Astrocyte of the spinal cord (primary cell): Measurements from ENCODE around the gene CCDC144A.
"Not testable (repeated sequence)": the region's sequence is repeated elsewhere in the genome, so short reads cannot be mapped to it uniquely, and the experiment has no call there.

Experiments
- DNase-seq: peaks from one replicate; pipeline ENCODE4 v3.0.0; 2011; ENCODE audit warnings: low read depth, low spot score
- H3K4me3 ChIP-seq: 2 replicates; pipeline ENCODE4 v1.5.1; 2011; ENCODE audit warnings: low read depth, mild to moderate bottlenecking, low read length, moderate library complexity
- CTCF ChIP-seq: IDR thresholded peaks from 2 replicates; pipeline ENCODE4 v1.5.1; 2012; ENCODE audit warnings: low read depth, mild to moderate bottlenecking, low read length, inconsistent platforms
- in situ Hi-C: cut with HindIII; loops from 2 replicates; pipeline ENCODE4 v1.10.0; 2017; ENCODE audit warnings: low sequenced_read_pairs

Gene CCDC144A

GRCh38 chr17:16751224-16751923 is 61.3 kb downstream of the CCDC144A start:
- DNase-seq, in situ Hi-C loops, H3K4me3 ChIP-seq: not testable (repeated sequence)
- TF ChIP-seq CTCF = peak; percentile 40

GRCh38 chr17:16751924-16752287 is 61.9 kb downstream of the CCDC144A start:
- in situ Hi-C loops, DNase-seq, H3K4me3 ChIP-seq: not testable (repeated sequence)

GRCh38 chr17:16757520-16757919 is 67.5 kb downstream of the CCDC144A start:
- DNase-seq, H3K4me3 ChIP-seq, in situ Hi-C loops: not testable (repeated sequence)

GRCh38 chr17:16758177-16758576 is 68.1 kb downstream of the CCDC144A start:
- in situ Hi-C loops, DNase-seq, H3K4me3 ChIP-seq: not testable (repeated sequence)

- H3K4me3 ChIP-seq, DNase-seq, in situ Hi-C loops: not testable (repeated sequence)
Measured at GRCh38 chr17:16768290-16769175, 78.5 kb downstream of the CCDC144A start.

GRCh38 chr17:16772394-16773145 is 82.5 kb downstream of the CCDC144A start:
- in situ Hi-C loops, H3K4me3 ChIP-seq: not testable (repeated sequence)

GRCh38 chr17:16773146-16773522 is 83.1 kb downstream of the CCDC144A start:
- in situ Hi-C loops, H3K4me3 ChIP-seq, DNase-seq: not testable (repeated sequence)

More at GRCh38 chr17:16772394-16773145, 82.5 kb downstream of the CCDC144A start:
- DNase-seq = not testable (repeated sequence)

GRCh38 chr17:16787851-16788250 is 97.8 kb downstream of the CCDC144A start:
- H3K4me3 ChIP-seq, DNase-seq, in situ Hi-C loops: not testable (repeated sequence)

- in situ Hi-C loops, DNase-seq, H3K4me3 ChIP-seq: not testable (repeated sequence)
Measured at GRCh38 chr17:16788889-16789536, 99.0 kb downstream of the CCDC144A start.

GRCh38 chr17:16789622-16790021 is 99.6 kb downstream of the CCDC144A start:
- in situ Hi-C loops, DNase-seq, H3K4me3 ChIP-seq: not testable (repeated sequence)

- in situ Hi-C loops, H3K4me3 ChIP-seq, DNase-seq: not testable (repeated sequence)
Measured at GRCh38 chr17:16790313-16790871, 100.4 kb downstream of the CCDC144A start.

- in situ Hi-C loops, H3K4me3 ChIP-seq, DNase-seq: not testable (repeated sequence)
Measured at GRCh38 chr17:16794215-16794614, 104.2 kb downstream of the CCDC144A start.

- in situ Hi-C loops, DNase-seq, H3K4me3 ChIP-seq: not testable (repeated sequence)
Measured at GRCh38 chr17:16795894-16796293, 105.9 kb downstream of the CCDC144A start.

GRCh38 chr17:16804851-16805250 is 114.8 kb downstream of the CCDC144A start:
- in situ Hi-C loops, H3K4me3 ChIP-seq, DNase-seq: not testable (repeated sequence)

GRCh38 chr17:16806599-16806998 is 116.6 kb downstream of the CCDC144A start:
- in situ Hi-C loops, H3K4me3 ChIP-seq, DNase-seq: not testable (repeated sequence)
